WI38 (cell line): ENCODE data around the gene BTBD6.

ENCODE experiments used
- H3K4me3 ChIP-seq: 2 replicates; pipeline ENCODE4 v1.5.1; 2011; ENCODE audit warnings: low read depth, mild to moderate bottlenecking, control low read depth, low read length
- CTCF ChIP-seq: IDR thresholded peaks from 2 replicates; pipeline ENCODE4 v1.5.1; 2012; ENCODE audit warnings: low read depth, mild to moderate bottlenecking, control low read depth, low read length

Gene BTBD6

GRCh38 chr14:105211086-105211757 is 37.1 kb upstream of the BTBD6 start:
- H3K4me3 ChIP-seq, result no peak overlapping the region
- TF ChIP-seq CTCF, result no peak

GRCh38 chr14:105211758-105212089 is 36.6 kb upstream of the BTBD6 start:
- no peak overlapping the region for H3K4me3 ChIP-seq
- TF ChIP-seq CTCF, result no peak

GRCh38 chr14:105212541-105213300 is 35.6 kb upstream of the BTBD6 start:
- H3K4me3 ChIP-seq, result no peak overlapping the region
- no peak for TF ChIP-seq CTCF

- TF ChIP-seq CTCF, result no peak
- no peak overlapping the region for H3K4me3 ChIP-seq
Measured at GRCh38 chr14:105213361-105213760, 35.0 kb upstream of the BTBD6 start.

GRCh38 chr14:105214324-105214915 is 33.9 kb upstream of the BTBD6 start:
- H3K4me3 ChIP-seq, result no peak overlapping the region
- TF ChIP-seq CTCF, result no peak

- no peak for TF ChIP-seq CTCF
Measured at GRCh38 chr14:105215602-105216001, 32.7 kb upstream of the BTBD6 start.

More at GRCh38 chr14:105215602-105216001, 32.7 kb upstream of the BTBD6 start:
- H3K4me3 ChIP-seq, result no peak overlapping the region
